K562 (cell line): ENCODE data around the gene KASH5. TPM values are rescaled to one million over a fixed set of nuclear protein-coding genes. Genes with fewer than 3 reads are reported as not detected.

ENCODE experiments used
- ATAC-seq: fragments of 200-7000 bp; cut with Tn5 transposase; 3 replicates; pipeline ENCODE4 v1.9.1; 2020; ENCODE audit warnings: moderate library complexity
- BruUV-seq: library from RNA; stranded (reverse); fragments of 400-500 nt; replicated peaks from 2 replicates; lab custom pipeline; 2021; lab: Mats Ljungman, UMichigan
- CTCF ChIA-PET: fragments of 300-600 bp; formaldehyde crosslinking; extraction: SDS; loops from one replicate; lab custom pipeline; 2021; ENCODE audit warnings: low intra/inter-chr PET ratio; lab: Yijun Ruan, JAX
- POLR2A ChIA-PET: fragments of 300-600, 350-650 bp; sonication (Branson Sonifier 250); formaldehyde crosslinking; extraction: SDS; loops from one replicate; lab custom pipeline; 2021; ENCODE audit warnings: antibody characterized with exemption, inconsistent platforms; lab: Yijun Ruan, JAX
- DNase-seq, 4 experiments: peaks; one replicate each; pipeline versions ENCODE4 v3.0.0 to v3.0.0-alpha.2; 2011 to 2018; ENCODE audit warnings: low spot score in 3 of 4, mixed read lengths in 3 of 4; ENCODE audit errors: extremely low read depth in 1 of 4
- FAIRE-seq: peaks from 2 replicates; lab custom pipeline; 2011; peaks lifted over from hg19 to GRCh38; lab: Jason Lieb, UNC
- H2AFZ ChIP-seq: 2 replicates; pipeline ENCODE4 v1.6.0; 2011; ENCODE audit warnings: low read depth, low read length, control low read depth, inconsistent platforms
- H3K27ac ChIP-seq: fragments of 200-600 bp; 3 replicates; pipeline ENCODE4 v1.8.0; 2011; ENCODE audit warnings: low read depth, mild to moderate bottlenecking, control low read depth, inconsistent platforms, low read length, moderate library complexity, mixed read lengths; ENCODE audit errors: extremely low read depth
- H3K27me3 ChIP-seq, 2 experiments: fragments of 300-600 bp in 1 of 2; 2 replicates in 1 of 2; 3 replicates in 1 of 2; pipeline versions ENCODE4 v1.6.0 to v1.8.0; 2011; ENCODE audit warnings: inconsistent platforms in 2 of 2, low read length in 2 of 2, mild to moderate bottlenecking in 1 of 2, mixed read lengths in 1 of 2, moderate library complexity in 1 of 2; ENCODE audit not compliant: control insufficient read depth in 2 of 2, insufficient read depth in 2 of 2
- H3K36me3 ChIP-seq: fragments of 300-600 bp; 3 replicates; pipeline ENCODE4 v1.8.0; 2011; ENCODE audit warnings: mild to moderate bottlenecking, low read length, inconsistent platforms; ENCODE audit not compliant: control insufficient read depth, insufficient read depth
- H3K4me1 ChIP-seq, 2 experiments: fragments of 200-600 bp in 1 of 2; replicated peaks in 1 of 2; 2 replicates in 1 of 2; 3 replicates in 1 of 2; pipeline versions ENCODE4 v1.5.1 to v1.8.0; 2011; ENCODE audit warnings: inconsistent platforms in 2 of 2, low read length in 2 of 2, mild to moderate bottlenecking in 1 of 2, mixed read lengths in 1 of 2, moderate library complexity in 1 of 2; ENCODE audit not compliant: control insufficient read depth in 2 of 2, insufficient read depth in 2 of 2
- H3K4me2 ChIP-seq: 2 replicates; pipeline ENCODE4 v1.6.1; 2011; ENCODE audit warnings: low read length, control low read depth, inconsistent platforms, mixed read lengths; ENCODE audit not compliant: insufficient read depth
- H3K4me3 ChIP-seq: fragments of 200-600 bp; sonication (generic), shearing (Covaris generic); 2 replicates; pipeline ENCODE4 v1.5.1; 2016; ENCODE audit warnings: control low read depth, inconsistent platforms
- H3K79me2 ChIP-seq: fragments of 200-600 bp; 3 replicates; pipeline ENCODE4 v1.8.0; 2011; ENCODE audit warnings: low read length, inconsistent platforms; ENCODE audit not compliant: control insufficient read depth, insufficient read depth
- H3K9ac ChIP-seq, 2 experiments: 2 replicates each; pipeline versions ENCODE4 v1.6.0 to v1.6.1; 2011; ENCODE audit warnings: low read depth in 2 of 2, low read length in 2 of 2, control low read depth in 1 of 2, inconsistent platforms in 1 of 2, mild to moderate bottlenecking in 1 of 2, mixed read lengths in 1 of 2; ENCODE audit not compliant: insufficient read depth in 1 of 2
- H3K9me1 ChIP-seq: one replicate; pipeline ENCODE4 v1.6.0; 2011; ENCODE audit warnings: inconsistent platforms, mild to moderate bottlenecking, low read length, moderate library complexity; ENCODE audit not compliant: control insufficient read depth, insufficient read depth
- H3K9me3 ChIP-seq: replicated peaks from 2 replicates; pipeline ENCODE4 v1.5.1; 2011; ENCODE audit warnings: low read depth, low read length, inconsistent platforms; ENCODE audit not compliant: control insufficient read depth, insufficient read depth
- H4K20me1 ChIP-seq: replicated peaks from 2 replicates; pipeline ENCODE4 v1.6.1; 2011; ENCODE audit warnings: low read length, inconsistent platforms, mixed read lengths; ENCODE audit not compliant: control insufficient read depth, insufficient read depth
- ETV5 ChIP-seq: sonication (generic); formaldehyde crosslinking; IDR thresholded peaks from 2 replicates; pipeline ENCODE4 v1.4.0; 2020; ENCODE audit warnings: low read depth, mild to moderate bottlenecking, missing genetic modification reagents
- HDAC6 ChIP-seq: IDR thresholded peaks from 2 replicates; pipeline ENCODE4 v1.6.1; 2012; ENCODE audit warnings: low read depth, mild to moderate bottlenecking, control low read depth, inconsistent platforms, low read length, moderate library complexity
- HNRNPH1 ChIP-seq: fragments of 200-400 bp; formaldehyde crosslinking; optimal IDR thresholded peaks from 2 replicates; pipeline ENCODE3; 2017; ENCODE audit warnings: low read depth, mild to moderate bottlenecking, low read length, moderate library complexity
- NBN ChIP-seq: fragments of 450-650 bp; IDR thresholded peaks from 2 replicates; pipeline ENCODE4 v1.6.1; 2016; ENCODE audit warnings: low read depth, mild to moderate bottlenecking
- NUFIP1 ChIP-seq: fragments of 450-650 bp; IDR thresholded peaks from 2 replicates; pipeline ENCODE4 v1.6.1; 2018; ENCODE audit not compliant: partially characterized antibody
- POLR2H ChIP-seq: IDR thresholded peaks from 2 replicates; pipeline ENCODE4 v1.6.1; 2016; ENCODE audit warnings: missing genetic modification characterization, low read depth, mild to moderate bottlenecking, control low read depth, missing compliant biosample characterization, moderate library complexity
- POLR3A ChIP-seq: IDR thresholded peaks from 2 replicates; pipeline ENCODE4 v1.6.1; 2011; ENCODE audit warnings: borderline replicate concordance, mild to moderate bottlenecking, moderate library complexity; ENCODE audit not compliant: insufficient read length, insufficient read depth; ENCODE audit errors: extremely low read depth
- POU5F1 ChIP-seq: fragments of 150-350 bp; IDR thresholded peaks from 2 replicates; pipeline ENCODE4 v1.6.1; 2014; ENCODE audit warnings: borderline replicate concordance, low read length, low read depth, mild to moderate bottlenecking; ENCODE audit not compliant: partially characterized antibody
- TFAM ChIP-seq: fragments of 250-450 bp; sonication (Bioruptor Pico); conservative IDR thresholded peaks from 2 replicates; pipeline ENCODE4 v1.5.0; 2021; ENCODE audit warnings: mild to moderate bottlenecking, moderate library complexity
- ZNF75A ChIP-seq: fragments of 450-650 bp; formaldehyde crosslinking; IDR thresholded peaks from 2 replicates; pipeline ENCODE4 v1.4.0; 2020; ENCODE audit warnings: mild to moderate bottlenecking
- WGBS: fragments of 100-300 bp; shearing (Covaris generic); methylation state at CpG from one replicate; pipeline ENCODE4 v1.1.6; 2016; ENCODE audit warnings: low coverage, mixed read lengths; ENCODE audit not compliant: insufficient coverage; ENCODE audit errors: missing lambda C conversion rate; 5-methylcytosine and 5-hydroxymethylcytosine counted together
- in situ Hi-C: fragments of 300-500 bp; cut with MboI; formaldehyde crosslinking; loops from 4 replicates; pipeline ENCODE4 v1.15.0; 2018; ENCODE audit warnings: inconsistent platforms, mixed read lengths
- intact Hi-C: fragments of 100-400 bp; cut with micrococcal nuclease; formaldehyde crosslinking; loops from 2 replicates; pipeline ENCODE4 v1.14.2; 2022
- polyA plus RNA-seq, 8 experiments: library from polyadenylated mRNA; depleted of rRNA in 4 of 8; stranded (reverse) in 5 of 8; unstranded in 3 of 8; fragments of >200 nt; fragmentation: Nextera tagmentation in 2 of 8; fragmentation: Illumina TruSeq in 1 of 8; extraction: Ambion mirVana in 2 of 8; extraction: Trizol in 1 of 8; gene quantifications; 2 replicates each; pipeline versions ENCODE4 v1.2.1 to v1.2.3, GENCODE V29; 2011 to 2014; ENCODE audit warnings: inconsistent platforms in 1 of 8, missing spikeins in 1 of 8
- total RNA-seq, 7 experiments: library from RNA; depleted of rRNA in 6 of 7; stranded (reverse); fragments of >200 nt in 6 of 7; fragmentation: Illumina TruSeq in 2 of 7; extraction: Trizol in 2 of 7; gene quantifications; 2 replicates each; pipeline versions ENCODE4 v1.2.1 to v1.2.3, GENCODE V29; 2011 to 2021; ENCODE audit warnings: low replicate concordance in 1 of 7
- TF ChIP-seq, protein P1 (sequence below): sonication (generic); formaldehyde crosslinking; IDR thresholded peaks from 2 replicates; pipeline ENCODE4 v1.8.1; 2023; ENCODE audit warnings: mild to moderate bottlenecking, missing genetic modification reagents
- TF ChIP-seq, protein P2 (sequence below): IDR thresholded peaks from 2 replicates; pipeline ENCODE4 v1.6.1; 2012; ENCODE audit warnings: low read depth, low read length, improper control_type of control experiment, borderline replicate concordance

Gene KASH5
- total and polyA plus RNA-seq, 9 of the 15 experiments (the other 6 are each of a cell fraction or from before 2014, with no cell fraction given): 0.07 to 0.84 (median 0.34) TPM; not detected in 1

DNA sequence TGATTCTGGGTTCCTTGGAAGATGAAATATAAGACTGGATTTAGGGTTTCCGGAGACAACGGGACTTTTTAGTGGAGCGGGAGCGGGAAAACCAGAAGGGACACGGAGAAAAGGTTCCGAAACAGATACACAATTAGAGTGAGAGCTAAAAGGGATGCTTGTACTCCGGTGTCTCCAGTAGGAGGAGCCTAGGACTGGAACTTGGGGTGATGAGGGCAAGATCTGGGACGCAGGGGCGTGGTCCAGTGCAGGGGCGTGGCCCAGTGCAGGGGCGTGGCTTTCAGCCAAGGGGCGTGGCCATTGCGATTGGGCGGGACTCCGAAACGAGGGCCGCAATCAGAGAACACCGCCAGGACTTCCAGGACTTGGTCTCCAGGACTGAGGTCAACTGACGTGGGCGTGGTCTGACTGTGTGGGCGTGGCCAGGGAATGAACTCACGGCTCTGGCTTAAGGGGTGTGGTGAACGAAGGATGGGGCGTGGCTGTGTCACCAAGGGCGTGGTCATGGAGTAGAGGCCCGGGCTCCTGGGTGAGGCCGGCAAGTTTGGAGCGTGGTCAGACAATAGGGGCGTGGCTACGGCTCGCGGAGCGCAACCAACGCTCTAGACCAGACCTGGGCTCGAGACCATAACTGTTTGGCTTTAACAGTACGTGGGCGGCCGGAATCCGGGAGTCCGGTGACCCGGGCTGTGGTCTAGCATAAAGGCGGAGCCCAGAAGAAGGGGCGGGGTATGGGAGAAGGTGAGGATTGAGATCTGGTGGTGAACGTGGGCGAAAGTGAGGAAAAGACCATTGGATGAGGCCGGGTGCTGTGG, 24.6 kb upstream of the KASH5 start, which contains the start of gene DKKL1 (continued):
- no peak for TF ChIP-seq HNRNPH1

DNA sequence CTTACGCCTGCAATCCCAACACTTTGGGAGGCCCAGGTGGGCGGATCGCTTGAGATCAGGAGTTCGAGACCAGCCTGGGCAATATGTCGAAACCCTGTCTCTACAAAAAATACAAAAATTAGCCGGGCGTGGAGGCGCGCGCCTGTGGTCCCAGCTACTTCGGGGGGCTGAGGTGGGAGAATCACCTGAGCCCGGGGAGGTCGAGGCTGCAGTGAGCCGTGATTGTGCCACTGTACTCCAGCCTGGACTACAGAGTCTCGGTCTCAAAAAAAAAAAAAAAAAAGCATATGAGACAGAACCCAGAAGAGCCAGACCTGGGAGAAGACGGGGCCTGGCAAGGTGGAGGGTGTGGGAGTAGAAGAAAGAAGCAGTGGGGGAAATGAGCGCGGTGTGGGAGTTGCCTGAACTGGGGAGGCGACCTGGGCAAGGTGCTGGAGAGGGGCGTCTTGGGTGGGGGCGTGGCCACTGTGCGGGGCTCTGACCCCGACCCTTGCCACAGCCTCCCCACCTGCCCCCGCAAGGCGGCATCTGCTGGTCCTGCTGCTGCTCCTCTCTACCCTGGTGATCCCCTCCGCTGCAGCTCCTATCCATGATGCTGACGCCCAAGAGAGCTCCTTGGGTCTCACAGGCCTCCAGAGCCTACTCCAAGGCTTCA, 23.8 kb upstream of the KASH5 start:
- Histone ChIP-seq H3K9me1 (no peaks in the 10 kb centered on the region), H2AFZ (peak overlapping the region; percentile 64), H3K27ac (peak overlapping the region; percentile 73), H3K4me3 (peak overlapping the region; percentile 31; the same call in 1 of the 2 replicates), H3K9me3 (peaks cover 2% of the 10 kb centered on the region; the same call in 1 of the 2 replicates), H3K79me2 (peaks cover 7% of the 10 kb centered on the region; the same call in 1 of the 3 replicates), H3K9ac (peak overlapping the region; percentile 50 to 82; a peak in 3 of 4 replicates), H3K27me3 (no peaks in the 10 kb centered on the region), H4K20me1 (no peaks in the 10 kb centered on the region), H3K4me2 (peak overlapping the region; percentile 57), H3K4me1 (peaks cover 14 to 52% of the 10 kb centered on the region in 2 experiments), H3K36me3 (peaks cover 5% of the 10 kb centered on the region; the same call in 1 of the 3 replicates)
- FAIRE-seq: no peak
- BruUV-seq: no TSS peak
- intact Hi-C loops (no loop called here), in situ Hi-C loops (no loop called here)
- ATAC-seq: no peak
- CTCF ChIA-PET: interaction anchor here (0.7 kb wide), 1 partner anchor 80 kb away, joined by 4 read pairs; no protein-coding TSS in a partner anchor
- WGBS: 26% methylated on average over 19 of the region's 27 CpGs
- POLR2A ChIA-PET: interaction anchor here (0.6 to 1.0 kb wide), 4 partner anchors 9 to 61 kb away, joined by 3 to 5 read pairs (median 4); partner anchors contain the start of gene GFY
- peak in 2 of 4 experiments; percentile 50 to 53 for DNase-seq
- TF ChIP-seq NBN: 0 out of 2 replicates have a peak, but pooled peaks have one; percentile 51
- no peak for TF ChIP-seq POLR2H (tag)
- TF ChIP-seq, protein P1, sequence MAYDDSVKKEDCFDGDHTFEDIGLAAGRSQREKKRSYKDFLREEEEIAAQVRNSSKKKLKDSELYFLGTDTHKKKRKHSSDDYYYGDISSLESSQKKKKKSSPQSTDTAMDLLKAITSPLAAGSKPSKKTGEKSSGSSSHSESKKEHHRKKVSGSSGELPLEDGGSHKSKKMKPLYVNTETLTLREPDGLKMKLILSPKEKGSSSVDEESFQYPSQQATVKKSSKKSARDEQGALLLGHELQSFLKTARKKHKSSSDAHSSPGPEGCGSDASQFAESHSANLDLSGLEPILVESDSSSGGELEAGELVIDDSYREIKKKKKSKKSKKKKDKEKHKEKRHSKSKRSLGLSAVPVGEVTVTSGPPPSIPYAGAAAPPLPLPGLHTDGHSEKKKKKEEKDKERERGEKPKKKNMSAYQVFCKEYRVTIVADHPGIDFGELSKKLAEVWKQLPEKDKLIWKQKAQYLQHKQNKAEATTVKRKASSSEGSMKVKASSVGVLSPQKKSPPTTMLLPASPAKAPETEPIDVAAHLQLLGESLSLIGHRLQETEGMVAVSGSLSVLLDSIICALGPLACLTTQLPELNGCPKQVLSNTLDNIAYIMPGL: no peak
- TF ChIP-seq TFAM: no peak
- no peak for TF ChIP-seq HDAC6
- no peak for TF ChIP-seq NUFIP1
- TF ChIP-seq POU5F1: no peak
- 0 out of 2 replicates have a peak, but pooled peaks have one; percentile 1 for TF ChIP-seq ETV5
- TF ChIP-seq, protein P2, sequence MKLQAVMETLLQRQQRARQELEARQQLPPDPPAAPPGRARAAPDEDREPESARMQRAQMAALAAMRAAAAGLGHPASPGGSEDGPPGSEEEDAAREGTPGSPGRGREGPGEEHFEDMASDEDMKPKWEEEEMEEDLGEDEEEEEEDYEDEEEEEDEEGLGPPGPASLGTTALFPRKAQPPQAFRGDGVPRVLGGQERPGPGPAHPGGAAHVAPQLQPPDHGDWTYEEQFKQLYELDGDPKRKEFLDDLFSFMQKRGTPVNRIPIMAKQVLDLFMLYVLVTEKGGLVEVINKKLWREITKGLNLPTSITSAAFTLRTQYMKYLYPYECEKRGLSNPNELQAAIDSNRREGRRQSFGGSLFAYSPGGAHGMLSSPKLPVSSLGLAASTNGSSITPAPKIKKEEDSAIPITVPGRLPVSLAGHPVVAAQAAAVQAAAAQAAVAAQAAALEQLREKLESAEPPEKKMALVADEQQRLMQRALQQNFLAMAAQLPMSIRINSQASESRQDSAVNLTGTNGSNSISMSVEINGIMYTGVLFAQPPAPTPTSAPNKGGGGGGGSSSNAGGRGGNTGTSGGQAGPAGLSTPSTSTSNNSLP: no peak
- TF ChIP-seq ZNF75A: no peak
- TF ChIP-seq POLR3A: no peak
